ENCODE results near the gene CMTM6.

DNA sequence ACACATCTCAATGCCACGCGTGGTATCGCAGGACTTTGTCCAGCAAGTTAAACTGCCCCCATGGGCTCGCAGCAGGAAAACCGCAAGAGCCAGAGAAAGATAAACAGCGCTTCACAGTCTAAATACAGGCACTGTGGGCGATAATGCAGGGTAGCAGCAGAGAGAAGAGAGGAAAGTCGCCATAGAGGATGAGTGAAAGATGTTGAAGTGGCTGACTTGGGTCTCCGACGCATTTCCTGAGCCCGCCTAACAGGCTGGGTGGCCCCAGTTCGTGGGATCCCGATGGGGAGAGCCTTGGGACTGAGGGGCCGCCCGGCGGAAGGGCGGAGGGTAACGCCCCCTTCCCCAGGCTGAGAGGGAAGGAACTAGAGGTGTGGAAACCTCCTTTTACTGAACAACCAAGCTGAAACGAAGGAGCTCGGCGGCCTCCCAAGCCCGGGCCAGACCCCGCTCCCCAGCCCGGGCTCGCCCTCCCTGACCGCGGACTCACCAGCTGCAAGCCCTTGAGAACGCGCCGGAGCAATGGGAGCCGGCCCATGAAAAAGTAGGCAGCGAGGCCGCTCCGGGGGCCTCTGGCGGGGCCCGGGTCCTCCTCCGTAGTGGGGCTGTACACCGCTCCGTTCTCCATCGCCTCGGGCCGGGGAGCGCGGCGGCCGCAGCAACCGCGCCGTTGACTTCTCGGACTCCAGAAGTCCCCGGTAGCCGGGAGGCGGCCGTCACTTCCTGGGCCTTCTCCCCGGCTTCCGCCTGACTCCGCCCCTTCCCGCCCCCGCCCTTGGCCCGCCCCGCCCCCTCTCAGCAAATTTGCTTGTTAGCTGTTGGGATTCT is at the start of gene CMTM6:
- TF ChIP-seq, protein P1, sequence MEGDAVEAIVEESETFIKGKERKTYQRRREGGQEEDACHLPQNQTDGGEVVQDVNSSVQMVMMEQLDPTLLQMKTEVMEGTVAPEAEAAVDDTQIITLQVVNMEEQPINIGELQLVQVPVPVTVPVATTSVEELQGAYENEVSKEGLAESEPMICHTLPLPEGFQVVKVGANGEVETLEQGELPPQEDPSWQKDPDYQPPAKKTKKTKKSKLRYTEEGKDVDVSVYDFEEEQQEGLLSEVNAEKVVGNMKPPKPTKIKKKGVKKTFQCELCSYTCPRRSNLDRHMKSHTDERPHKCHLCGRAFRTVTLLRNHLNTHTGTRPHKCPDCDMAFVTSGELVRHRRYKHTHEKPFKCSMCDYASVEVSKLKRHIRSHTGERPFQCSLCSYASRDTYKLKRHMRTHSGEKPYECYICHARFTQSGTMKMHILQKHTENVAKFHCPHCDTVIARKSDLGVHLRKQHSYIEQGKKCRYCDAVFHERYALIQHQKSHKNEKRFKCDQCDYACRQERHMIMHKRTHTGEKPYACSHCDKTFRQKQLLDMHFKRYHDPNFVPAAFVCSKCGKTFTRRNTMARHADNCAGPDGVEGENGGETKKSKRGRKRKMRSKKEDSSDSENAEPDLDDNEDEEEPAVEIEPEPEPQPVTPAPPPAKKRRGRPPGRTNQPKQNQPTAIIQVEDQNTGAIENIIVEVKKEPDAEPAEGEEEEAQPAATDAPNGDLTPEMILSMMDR (IDR thresholded peaks at IDR 0.05) = no peak
- peak; percentile 67 to 87 for TF ChIP-seq POLR2AphosphoS5 (IDR thresholded peaks at IDR 0.05)
- no peak for TF ChIP-seq POLR2A (IDR thresholded peaks at IDR 0.05; ENCODE audit: low read depth)

All from esophagus muscularis mucosa (tissue), 3 donors.